C1 segment of cervical spinal cord (tissue), 14 donors: ENCODE data around the gene SLIT3.

Source experiments
- DNase-seq, 14 donors: peaks; one replicate each; lab custom pipeline; 2025; lab: John Stamatoyannopoulos, UW

The SLIT3 gene

DNA sequence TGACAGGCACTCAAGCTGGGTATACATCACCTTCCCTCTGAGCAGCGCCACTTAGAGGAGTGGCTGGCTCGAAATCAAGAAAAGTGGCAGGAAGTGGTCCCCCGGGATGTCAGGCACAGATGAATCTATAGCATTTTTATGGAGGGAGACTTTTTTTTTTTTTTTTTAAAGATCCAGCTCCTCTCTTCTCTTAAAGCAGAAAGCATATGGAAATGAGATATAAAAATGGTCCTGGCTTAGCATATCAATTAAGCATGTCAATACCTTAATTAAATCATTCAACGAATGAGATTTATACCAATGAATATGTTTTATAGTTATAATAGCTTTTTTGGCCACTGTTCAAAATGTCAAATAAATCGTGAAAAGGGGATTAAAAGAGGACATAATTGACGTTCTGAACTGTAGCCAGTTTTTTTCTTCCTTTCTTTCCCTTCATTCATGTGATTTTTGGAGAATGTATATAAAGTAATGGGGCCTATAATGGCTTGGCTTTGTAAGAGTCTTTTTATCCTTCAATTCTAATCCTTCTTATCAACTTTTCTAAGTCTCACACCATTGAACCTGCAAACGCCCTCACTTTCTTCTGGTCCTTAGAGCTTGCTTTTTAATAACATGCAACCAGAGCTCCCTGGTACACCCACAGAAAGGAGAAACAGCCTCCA is 402.6 kb downstream of the SLIT3 start:
- DNase-seq = no peak

GRCh38 chr5:168897387-168898122 is 403.4 kb downstream of the SLIT3 start:
- no peak for DNase-seq

GRCh38 chr5:168895295-168896071 is 405.5 kb downstream of the SLIT3 start:
- DNase-seq = no peak

DNA sequence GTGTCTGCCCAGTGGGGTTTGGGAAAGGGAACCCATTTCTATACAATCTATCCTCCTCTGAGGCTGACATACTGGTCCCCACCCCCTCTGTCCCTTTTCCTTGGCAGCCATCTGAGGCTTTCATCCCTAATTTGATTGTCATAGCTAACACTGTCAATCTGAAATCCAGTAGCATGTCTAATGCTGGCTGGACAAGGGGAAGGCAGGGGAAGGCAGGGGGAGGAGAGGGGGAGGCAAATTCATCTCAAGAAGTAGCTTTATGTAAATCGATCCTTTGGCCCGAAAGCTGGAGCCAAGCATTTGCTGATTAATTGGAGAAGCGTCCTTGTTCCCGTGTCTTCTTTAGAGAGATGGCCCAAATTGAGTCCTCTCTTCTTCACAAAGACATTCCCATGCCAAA is 407.7 kb downstream of the SLIT3 start:
- DNase-seq = no peak

DNA sequence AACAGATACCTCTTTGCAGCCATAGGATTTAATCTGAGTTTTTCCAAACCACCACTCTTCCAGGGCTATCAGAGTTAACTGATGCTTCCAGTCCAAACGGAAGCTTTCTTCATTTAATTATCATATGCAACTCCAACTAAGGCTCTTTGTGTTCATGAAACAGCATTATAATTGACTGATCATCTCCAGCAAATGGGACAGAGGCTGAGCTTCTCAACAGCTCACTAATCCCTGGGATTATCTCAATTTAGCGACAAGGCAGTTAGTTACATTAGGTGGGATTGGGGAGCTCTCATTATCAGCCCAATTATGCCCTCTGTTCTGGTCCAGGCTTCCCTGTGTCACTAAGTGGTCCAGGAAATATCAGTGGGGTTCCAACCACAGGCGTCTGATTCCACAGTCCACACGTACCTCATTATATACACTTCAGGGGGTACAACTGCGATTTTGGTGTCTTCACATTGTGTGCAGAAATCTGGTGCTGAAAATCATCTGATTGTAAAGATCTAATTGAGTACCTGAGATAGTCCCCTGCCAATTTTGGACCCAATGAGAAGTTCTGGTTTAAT is 408.2 kb downstream of the SLIT3 start:
- DNase-seq = no peak

GRCh38 chr5:168890816-168891812 is 409.8 kb downstream of the SLIT3 start:
- DNase-seq = no peak

- peak in 1 of 14 donors; percentile 3 for DNase-seq
Observed at GRCh38 chr5:168889039-168889438, 411.9 kb downstream of the SLIT3 start.

DNA sequence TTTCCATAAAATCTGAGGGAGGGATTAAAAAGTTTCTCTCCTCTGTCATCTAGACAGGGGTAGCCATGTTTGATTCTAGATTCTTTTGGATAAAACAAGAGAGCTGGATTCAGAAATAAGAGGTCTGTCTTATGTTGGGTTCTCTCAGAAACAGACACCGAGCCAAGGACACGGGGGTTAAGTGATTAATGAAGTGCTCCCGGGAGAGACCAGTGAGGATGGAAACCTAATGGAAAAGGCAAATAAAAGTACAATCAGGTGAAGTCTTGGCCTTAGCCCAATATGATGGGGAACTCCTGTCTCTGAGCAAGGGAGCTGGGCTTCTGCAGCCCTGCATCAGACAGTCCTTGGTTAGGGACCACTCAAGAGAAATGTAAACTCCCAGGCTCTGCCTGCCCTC is 413.0 kb downstream of the SLIT3 start:
- no peak for DNase-seq

DNA sequence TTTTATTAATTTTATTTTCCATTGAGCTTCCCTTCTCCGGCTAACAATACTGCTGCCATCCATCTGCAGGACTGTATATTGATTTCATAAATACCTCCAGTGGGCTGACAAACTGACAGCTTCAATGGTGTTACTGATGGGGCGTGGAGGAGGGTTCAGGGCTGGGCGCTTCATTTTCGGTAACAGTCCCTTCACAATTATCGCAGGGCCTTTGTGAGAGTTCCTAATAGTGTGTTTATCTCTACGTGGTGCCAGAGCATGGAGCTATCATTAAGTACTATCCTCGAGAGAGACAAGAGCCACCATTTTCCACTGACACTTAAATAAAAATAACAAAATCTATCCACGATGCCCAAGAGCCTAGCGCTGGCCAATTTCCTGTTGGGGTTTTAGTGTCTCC is 414.8 kb downstream of the SLIT3 start:
- no peak for DNase-seq

DNA sequence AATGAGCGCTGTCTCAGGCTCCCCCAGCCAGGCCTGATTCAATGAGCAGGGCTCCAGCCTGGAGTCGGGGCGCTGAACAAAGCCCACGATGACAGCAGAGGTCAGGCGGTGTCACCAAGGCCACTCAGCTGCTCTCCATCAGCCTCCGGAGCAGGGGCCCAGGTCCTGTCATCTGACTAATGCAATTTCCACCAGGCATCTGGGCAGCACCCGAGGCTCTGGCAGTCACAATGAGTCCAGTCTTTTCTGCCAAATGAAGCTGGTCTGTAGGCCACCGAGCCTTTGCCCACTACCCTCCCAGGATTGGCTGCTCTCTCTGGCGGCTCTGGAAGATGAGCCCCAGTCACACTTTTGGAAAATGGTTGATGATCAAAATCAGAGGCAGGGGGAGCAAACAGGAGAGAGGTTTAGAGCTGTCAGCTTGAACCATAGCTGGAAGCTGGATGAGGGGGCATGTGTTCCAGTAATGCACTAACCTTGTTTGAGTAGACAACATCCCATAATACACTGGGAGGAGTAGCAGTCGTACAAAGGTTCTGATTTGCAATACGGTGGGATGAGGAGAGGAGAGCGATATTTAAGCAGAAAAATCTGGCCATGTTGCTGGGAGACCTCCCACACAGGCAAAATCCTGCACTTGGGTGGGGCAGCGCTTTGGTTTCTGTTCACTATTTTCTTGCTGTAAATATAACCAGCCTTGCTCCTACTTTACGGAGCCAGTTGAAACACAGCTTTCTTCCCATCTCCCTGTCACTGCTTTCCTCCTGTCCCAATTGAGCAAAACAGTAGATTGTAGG is 415.4 kb downstream of the SLIT3 start:
- DNase-seq = peak in 10 of 14 donors; percentile 4 to 63 (median 16)

- DNase-seq = no peak
Observed at GRCh38 chr5:168883991-168884390, 416.9 kb downstream of the SLIT3 start.

DNA sequence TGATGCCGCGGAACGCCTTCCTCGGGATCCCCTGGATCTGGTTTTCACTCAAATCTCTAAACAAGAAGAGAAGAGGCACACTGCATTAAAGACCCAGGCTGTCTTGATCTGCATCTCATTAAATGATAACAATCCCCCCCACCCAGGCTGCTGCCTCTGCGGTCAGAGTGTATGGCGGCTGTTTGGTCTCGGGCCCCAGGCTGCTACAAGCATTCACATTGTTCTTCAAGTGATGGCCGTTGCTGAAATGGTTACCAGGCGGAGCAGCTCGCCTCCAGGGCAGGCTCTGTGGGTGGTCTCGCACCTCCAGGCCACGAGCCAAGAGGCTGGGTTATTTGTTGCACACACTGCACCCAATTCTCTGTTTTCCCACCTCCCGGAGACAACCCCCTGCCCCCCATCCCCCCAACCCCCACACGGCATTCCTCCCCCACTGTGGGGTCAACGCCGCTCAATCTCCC is 417.6 kb downstream of the SLIT3 start:
- no peak for DNase-seq

DNA sequence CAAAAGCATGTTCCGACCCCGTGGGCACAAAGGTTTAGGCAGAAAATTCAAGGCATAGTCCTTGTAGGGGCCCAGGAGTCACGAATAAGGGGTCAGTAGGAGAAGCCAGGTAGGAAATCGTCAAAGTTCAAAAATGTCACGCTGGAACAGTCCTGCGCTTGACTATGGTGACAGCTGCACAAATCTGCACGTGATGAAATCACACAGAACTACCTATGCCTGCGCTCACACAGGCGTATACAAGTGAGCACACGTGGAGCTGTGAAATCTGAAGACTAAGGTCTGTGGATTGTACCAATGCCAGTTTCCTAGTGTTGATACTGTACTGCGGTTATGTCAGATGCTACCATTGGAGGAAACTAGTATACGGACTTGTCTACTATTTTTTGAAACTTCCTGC is 418.7 kb downstream of the SLIT3 start:
- DNase-seq = no peak

DNA sequence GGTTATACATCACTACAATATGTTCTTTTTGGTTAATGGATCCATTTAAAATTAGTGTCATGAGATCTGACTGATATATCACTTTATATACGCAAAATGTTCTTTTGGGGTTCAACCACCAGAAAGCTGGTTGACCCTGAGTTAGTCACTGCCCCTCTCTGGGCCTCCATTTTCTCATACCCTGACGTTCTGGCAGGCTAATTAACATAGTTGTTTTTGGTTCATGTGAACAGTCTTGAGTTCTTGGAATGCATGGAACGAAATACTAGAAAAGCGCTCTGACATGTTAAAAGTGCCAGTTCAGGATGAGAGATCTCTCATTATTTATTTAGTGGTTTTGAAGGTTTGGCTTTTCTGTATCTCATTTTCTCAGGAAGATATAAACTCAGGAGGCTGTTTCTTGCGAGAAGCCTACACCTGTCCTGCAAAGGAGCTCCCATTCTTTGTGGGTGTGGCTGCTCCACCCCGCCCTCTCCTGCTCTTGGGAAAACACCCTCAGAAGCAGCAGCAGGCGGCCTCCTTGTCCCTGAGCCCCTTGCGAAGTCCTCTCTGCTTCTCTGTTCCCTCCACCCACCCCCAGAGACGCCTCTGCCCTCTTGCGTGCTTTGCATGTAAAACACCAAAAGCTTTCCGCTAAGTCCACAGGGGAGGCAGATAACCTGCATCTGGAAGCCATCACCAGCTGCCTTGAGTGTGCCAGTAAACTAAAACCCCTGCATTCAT is 419.4 kb downstream of the SLIT3 start:
- DNase-seq = no peak

GRCh38 chr5:168879929-168880328 is 421.0 kb downstream of the SLIT3 start:
- DNase-seq = peak in 1 of 14 donors; percentile 3

GRCh38 chr5:168879331-168879730 is 421.6 kb downstream of the SLIT3 start:
- no peak for DNase-seq

DNA sequence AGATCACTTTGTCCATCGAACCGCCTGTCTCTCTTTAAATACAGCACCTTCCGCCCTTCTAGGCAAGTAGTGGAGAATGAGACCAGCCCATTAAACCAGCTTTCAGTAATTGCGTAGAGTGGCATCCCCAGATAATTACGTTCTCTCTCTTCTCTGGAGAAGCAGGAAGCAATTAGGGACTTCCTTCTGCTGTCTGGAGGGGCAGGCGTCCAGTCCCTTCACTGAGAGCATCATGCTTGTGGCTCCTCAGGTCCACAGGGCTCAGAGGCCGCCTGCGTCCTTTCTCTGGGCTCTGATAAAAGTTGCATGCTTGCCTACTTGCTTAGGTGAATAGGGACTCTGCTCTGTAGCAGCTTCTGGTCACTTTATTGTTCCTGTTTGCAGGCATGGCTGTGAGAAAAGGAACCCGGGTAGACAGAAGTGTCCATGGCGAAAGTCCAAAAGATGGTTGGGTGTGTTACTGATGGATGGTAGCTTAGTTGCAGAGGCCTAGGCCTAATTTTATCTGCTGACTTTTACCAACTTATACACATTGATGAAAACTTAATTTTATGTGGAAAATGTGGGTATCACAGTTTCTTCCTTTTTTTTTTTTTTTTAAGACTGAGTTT is 422.7 kb downstream of the SLIT3 start:
- DNase-seq = no peak

GRCh38 chr5:168877132-168877892 is 423.6 kb downstream of the SLIT3 start:
- no peak for DNase-seq
